ENCODE measurements around the gene SYNC.

DNA sequence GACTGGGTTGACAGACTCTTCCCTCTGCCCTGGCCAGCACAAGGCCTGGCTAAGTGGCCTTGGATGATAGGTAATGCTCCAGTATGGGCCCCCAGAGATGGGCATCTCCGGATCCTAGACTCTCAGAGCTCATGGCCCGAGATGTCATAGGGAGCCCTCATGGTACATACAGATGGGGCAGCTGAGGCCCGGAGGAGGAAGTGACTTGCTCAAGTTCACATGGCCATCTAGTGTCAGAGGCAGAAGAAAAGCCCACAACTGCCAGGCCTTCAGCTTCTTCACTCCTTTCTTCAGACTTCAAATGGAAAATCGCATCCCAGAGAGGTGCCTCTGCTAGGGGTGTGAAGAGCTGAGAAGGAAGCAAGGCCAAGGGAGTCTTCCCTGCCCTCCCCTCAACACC is 46.8 kb upstream of the SYNC start:
- TF ChIP-seq, protein P1, sequence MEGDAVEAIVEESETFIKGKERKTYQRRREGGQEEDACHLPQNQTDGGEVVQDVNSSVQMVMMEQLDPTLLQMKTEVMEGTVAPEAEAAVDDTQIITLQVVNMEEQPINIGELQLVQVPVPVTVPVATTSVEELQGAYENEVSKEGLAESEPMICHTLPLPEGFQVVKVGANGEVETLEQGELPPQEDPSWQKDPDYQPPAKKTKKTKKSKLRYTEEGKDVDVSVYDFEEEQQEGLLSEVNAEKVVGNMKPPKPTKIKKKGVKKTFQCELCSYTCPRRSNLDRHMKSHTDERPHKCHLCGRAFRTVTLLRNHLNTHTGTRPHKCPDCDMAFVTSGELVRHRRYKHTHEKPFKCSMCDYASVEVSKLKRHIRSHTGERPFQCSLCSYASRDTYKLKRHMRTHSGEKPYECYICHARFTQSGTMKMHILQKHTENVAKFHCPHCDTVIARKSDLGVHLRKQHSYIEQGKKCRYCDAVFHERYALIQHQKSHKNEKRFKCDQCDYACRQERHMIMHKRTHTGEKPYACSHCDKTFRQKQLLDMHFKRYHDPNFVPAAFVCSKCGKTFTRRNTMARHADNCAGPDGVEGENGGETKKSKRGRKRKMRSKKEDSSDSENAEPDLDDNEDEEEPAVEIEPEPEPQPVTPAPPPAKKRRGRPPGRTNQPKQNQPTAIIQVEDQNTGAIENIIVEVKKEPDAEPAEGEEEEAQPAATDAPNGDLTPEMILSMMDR (IDR thresholded peaks at IDR 0.05), result no peak
- no peak for TF ChIP-seq POLR2AphosphoS5 (IDR thresholded peaks at IDR 0.05)
